Measurements from ENCODE around the gene PLET1. TPM values are rescaled to one million over a fixed set of nuclear protein-coding genes. Genes with fewer than 3 reads are reported as not detected.

Gene PLET1
- total and polyA plus RNA-seq, 2 of the 8 experiments (the other 6 are each of a cell fraction or from before 2014, with no cell fraction given): not detected

GRCh38 chr11:112292188-112292587, 31.5 kb upstream of the PLET1 start (continued):
- TF ChIP-seq CHD7 (IDR thresholded peaks at IDR 0.05; ENCODE audit: insufficient replicate concordance, low read length): no peak
